Ovary (tissue), 9 donors: Measurements from ENCODE around the gene IGHMBP2. TPM values are rescaled to one million over a fixed set of nuclear protein-coding genes. Genes with fewer than 3 reads are reported as not detected.
A peak's percentile ranks its signal among the peaks of the same experiment; 100 is the strongest.

Experiments
- DNase-seq, 5 donors: peaks; one replicate each; pipeline ENCODE4 v3.0.0-alpha.2; 2019 to 2020
- H3K27ac ChIP-seq, 2 donors: fragments of 200-600 bp; one replicate each; pipeline versions ENCODE4 v1.5.1 to v1.8.0; 2019 to 2022
- H3K27me3 ChIP-seq: fragments of 200-600 bp; one replicate; pipeline ENCODE4 v1.8.0; 2022
- H3K36me3 ChIP-seq: fragments of 200-600 bp; sonication (generic); one replicate; pipeline ENCODE4 v1.5.1; 2019
- H3K4me1 ChIP-seq: one replicate; pipeline ENCODE4 v1.8.1; 2013; ENCODE audit warnings: mild to moderate bottlenecking, moderate library complexity; ENCODE audit not compliant: insufficient read depth
- H3K4me3 ChIP-seq: fragments of 200-600 bp; sonication (generic); one replicate; pipeline ENCODE4 v1.5.1; 2017
- H3K9me3 ChIP-seq, 2 donors: fragments of 200-600 bp in 1 of 2; sonication (generic) in 1 of 2; one replicate each; pipeline versions ENCODE4 v1.5.1 to v1.8.1; 2013 to 2019; ENCODE audit warnings: mild to moderate bottlenecking in 1 of 2, moderate library complexity in 1 of 2
- CTCF ChIP-seq, 3 donors: fragments of 450-650 bp in 2 of 3; fragments of 200-600 bp in 1 of 3; IDR thresholded peaks; one replicate each; pipeline versions ENCODE4 v1.5.1 to v1.8.0; 2016 to 2022; ENCODE audit warnings: antibody characterized with exemption in 3 of 3, mild to moderate bottlenecking in 1 of 3
- EP300 ChIP-seq: sonication (generic); formaldehyde crosslinking; IDR thresholded peaks from one replicate; pipeline ENCODE4 v1.6.1; 2017; ENCODE audit warnings: antibody characterized with exemption
- POLR2A ChIP-seq: fragments of 450-650 bp; IDR thresholded peaks from one replicate; pipeline ENCODE4 v1.6.1; 2017; ENCODE audit warnings: antibody characterized with exemption, mild to moderate bottlenecking, moderate library complexity
- WGBS, 3 donors: extraction: QIAGEN DNeasy Blood & Tissue Kit in 1 of 3; methylation state at CpG; one replicate each; pipeline versions ENCODE4 v1.1.5 to v1.1.7; 2013 to 2017; 5-methylcytosine and 5-hydroxymethylcytosine counted together
- intact Hi-C, 4 donors: fragments of 100-400 bp; cut with DNase I; formaldehyde crosslinking; loops; one replicate each; pipeline versions ENCODE4 v1.11.0 to v1.15.1; 2022 to 2023
- polyA plus RNA-seq, 2 donors: library from polyadenylated mRNA; stranded (reverse); fragments of 200-250 nt in 1 of 2; fragments of 350-450 nt in 1 of 2; fragmentation: Illumina TruSeq in 1 of 2; extraction: RNeasy Lipid Tissue Mini Kit (QIAGEN cat#74804) in 1 of 2; gene quantifications; one replicate each; pipeline ENCODE4 v1.2.3, GENCODE V29; 2013 to 2014
- total RNA-seq, 7 donors: library from RNA; depleted of rRNA in 2 of 7; stranded (reverse); fragments of >200 nt in 2 of 7; fragmentation: NEBNext Ultra II Directional in 3 of 7; extraction: Animal tissue kit (Norgen Biotek cat#: 25700) in 3 of 7; gene quantifications; one replicate each; pipeline versions ENCODE4 v1.1.0 to v1.2.4, GENCODE V29; 2016 to 2023
- donor health status: DM: no; HTN: no; CAD: no; lungs with moderate emphysema.
- donor health status: DM: no; HTN: no; CAD: no.
- donor health status: Bipolar disorder and iron deficiency.
- donor health status: DM: yes; HTN: yes; CAD: no.
- donor health status: DM: no; HTN: no; CAD: no.
- donor health status: DM: yes; HTN: yes; CAD: no.

Gene IGHMBP2
- total and polyA plus RNA-seq, 9 donors, result 8.3 to 18.9 (median 15.9) TPM

DNA sequence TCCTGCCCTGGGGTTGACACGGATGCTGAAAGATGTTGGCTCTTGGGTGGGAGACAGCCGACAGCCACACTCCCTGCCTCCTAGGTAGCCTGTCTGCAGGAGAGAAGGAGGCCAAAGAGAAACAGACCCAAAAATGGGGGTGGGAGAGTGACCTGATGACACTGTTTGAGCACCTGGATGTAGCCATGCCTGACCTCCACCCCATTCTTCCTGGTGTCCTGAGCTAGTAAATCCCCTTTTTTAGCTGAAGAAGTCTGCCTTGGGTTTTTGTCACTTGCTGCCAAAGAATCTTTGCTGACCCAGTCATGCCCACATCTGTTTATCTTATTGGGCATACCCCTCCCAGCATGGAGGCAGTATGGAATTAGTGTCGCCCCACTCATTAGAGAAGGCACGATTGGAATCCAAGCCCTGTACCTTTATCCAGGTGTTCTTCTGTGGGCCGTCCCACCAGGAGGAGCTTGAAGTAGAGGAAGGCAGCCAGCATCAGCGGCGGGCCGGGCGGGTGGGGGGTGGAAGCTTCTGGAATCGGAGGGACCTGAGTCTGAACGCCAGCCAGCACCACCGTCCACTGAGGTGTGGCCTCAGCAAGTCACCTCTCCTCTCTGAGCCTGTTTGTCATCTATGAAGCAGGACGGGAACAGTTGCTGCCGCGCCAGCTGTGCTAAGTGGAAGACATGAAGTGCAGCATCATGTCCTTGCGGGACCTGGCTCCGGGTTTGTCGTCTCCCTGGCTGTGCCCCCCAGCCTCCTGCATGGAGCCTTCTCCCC lies 37.8 kb downstream of the IGHMBP2 start:
- Histone ChIP-seq H3K27ac (peak overlapping the region in 1 of 2 donors; percentile 75), H3K4me1 (peaks cover 5% of the 10 kb centered on the region), H3K27me3 (no peaks in the 10 kb centered on the region), H3K4me3 (no peak overlapping the region), H3K9me3 (no peaks in the 10 kb centered on the region), H3K36me3 (no peaks in the 10 kb centered on the region)
- WGBS, 3 donors, result 73 to 81% (median 78%) methylated on average over 18 of the region's 18 CpGs
- TF ChIP-seq POLR2A, result no peak
- no peak for TF ChIP-seq EP300
- TF ChIP-seq CTCF (IDR thresholded peaks at IDR 0.05), result no peak
- intact Hi-C loops, result loop anchor here in 1 of 4 donors (10.0 kb wide), 1 partner anchor 63 kb away; no protein-coding TSS in a partner anchor
- DNase-seq, result no peak

DNA sequence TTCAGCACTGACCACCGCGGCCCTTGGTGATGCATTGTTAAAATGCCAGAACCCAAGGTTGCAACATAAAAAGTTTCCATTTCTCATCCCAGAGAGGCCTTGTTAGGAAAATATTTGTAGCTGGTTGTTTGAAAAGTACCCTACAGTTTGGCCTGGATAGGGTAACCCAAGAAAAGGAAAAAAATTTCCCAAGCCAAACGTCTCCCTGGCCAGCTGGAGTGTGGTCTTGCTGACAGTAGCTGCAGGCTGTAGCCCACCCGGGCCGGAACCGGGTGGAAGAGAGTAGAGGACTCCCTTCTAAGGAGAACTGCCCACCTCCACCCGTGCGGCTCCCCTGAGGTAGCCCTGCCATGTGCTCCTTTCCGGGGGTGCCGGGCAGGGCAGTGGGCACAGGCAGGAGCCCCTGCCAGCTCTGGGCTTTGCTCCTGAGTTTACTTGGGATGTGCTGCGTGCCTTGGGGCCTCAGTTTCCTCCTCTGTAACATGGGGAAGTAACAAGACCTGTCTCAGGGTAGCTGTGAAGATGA lies 38.5 kb downstream of the IGHMBP2 start:
- Histone ChIP-seq H3K9me3 (no peaks in the 10 kb centered on the region), H3K27ac (peak overlapping the region; percentile 57 to 75), H3K27me3 (no peaks in the 10 kb centered on the region), H3K4me1 (peaks cover 9% of the 10 kb centered on the region), H3K36me3 (no peaks in the 10 kb centered on the region), H3K4me3 (no peak overlapping the region)
- WGBS, 3 donors, result 37 to 50% (median 43%) methylated on average over 11 of the region's 11 CpGs
- TF ChIP-seq POLR2A (no peak), CTCF (IDR thresholded peaks at IDR 0.05) (no peak), EP300 (no peak)
- intact Hi-C loops, result loop anchor here in 1 of 4 donors (10.0 kb wide), 1 partner anchor 63 kb away; no protein-coding TSS in a partner anchor
- no peak for DNase-seq

GRCh38 chr11:68942751-68943271 lies 39.1 kb downstream of the IGHMBP2 start:
- DNase-seq, result no peak
- no peak for TF ChIP-seq EP300
- TF ChIP-seq CTCF (IDR thresholded peaks at IDR 0.05), result no peak
- TF ChIP-seq POLR2A, result no peak
- intact Hi-C loops, result loop anchor here in 1 of 4 donors (10.0 kb wide), 1 partner anchor 62 kb away; no protein-coding TSS in a partner anchor
- Histone ChIP-seq H3K4me3 (no peak overlapping the region), H3K9me3 (no peaks in the 10 kb centered on the region), H3K36me3 (no peaks in the 10 kb centered on the region), H3K27me3 (no peaks in the 10 kb centered on the region), H3K27ac (peak overlapping the region; percentile 57 to 75), H3K4me1 (peaks cover 9% of the 10 kb centered on the region)
- WGBS, 3 donors, result 50 to 57% (median 52%) methylated on average over 9 of the region's 9 CpGs

DNA sequence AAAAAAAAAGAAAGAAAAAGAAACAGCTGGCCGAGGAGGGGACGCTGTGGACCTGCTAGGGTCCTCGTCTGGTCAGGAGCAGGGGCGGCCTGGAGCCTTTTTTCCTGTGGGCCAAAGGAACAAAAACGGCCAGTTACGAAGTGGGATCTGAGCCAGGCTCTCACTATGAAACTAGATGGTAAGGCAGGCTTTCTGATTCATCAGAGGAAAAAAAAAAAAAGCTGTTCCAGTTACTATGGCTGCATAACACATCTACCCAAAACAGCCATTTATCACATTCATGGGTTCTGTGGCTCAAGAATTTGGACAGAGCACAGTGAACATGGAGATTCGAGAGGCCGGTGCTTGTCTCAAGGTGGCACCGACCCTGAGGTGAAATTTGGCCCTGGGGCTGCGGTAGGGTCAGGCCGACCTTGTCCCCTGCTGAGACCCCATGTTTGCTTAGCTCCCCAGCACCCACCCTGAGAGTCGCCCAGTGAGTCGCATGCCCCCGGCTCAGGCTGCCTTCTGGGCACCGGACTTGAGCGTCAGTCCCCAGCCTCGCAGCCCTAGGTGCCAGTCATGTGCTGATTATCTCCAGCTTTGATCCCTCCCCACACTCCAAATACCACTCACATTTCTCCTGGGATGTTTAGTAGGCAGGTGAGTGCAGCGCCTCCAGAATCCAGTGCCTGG lies 42.9 kb downstream of the IGHMBP2 start:
- peaks cover 9% of the 10 kb centered on the region for H3K4me1 ChIP-seq
- no peaks in the 10 kb centered on the region for H3K9me3 ChIP-seq
- H3K4me3 ChIP-seq, result peak overlapping the region; percentile 30
- peak in 4 of 5 donors; percentile 50 to 75 (median 57) for DNase-seq
- H3K27me3 ChIP-seq, result no peaks in the 10 kb centered on the region
- 24 to 30% (median 26%) methylated on average over 18 of the region's 18 CpGs for WGBS, 3 donors
- intact Hi-C loops, result loop anchor here in 1 of 4 donors (10.0 kb wide), 1 partner anchor 58 kb away; no protein-coding TSS in a partner anchor
- peak overlapping the region in 1 of 2 donors; percentile 44 for H3K27ac ChIP-seq
- TF ChIP-seq EP300 (no peak), POLR2A (no peak), CTCF (IDR thresholded peaks at IDR 0.05) (no peak)
- no peaks in the 10 kb centered on the region for H3K36me3 ChIP-seq
